Left cardiac atrium (tissue), 4 donors: ENCODE data around the gene EXD3. TPM values are rescaled to one million over a fixed set of nuclear protein-coding genes. Genes with fewer than 3 reads are reported as not detected.

Experiments used
- ATAC-seq, 2 donors: fragments of 200-7000 bp; cut with Tn5 transposase; one replicate each; pipeline ENCODE4 v1.9.1; 2020; ENCODE audit warnings: mild to moderate bottlenecking in 2 of 2, moderate library complexity in 2 of 2
- DNase-seq: peaks from one replicate; pipeline ENCODE4 v3.0.0-alpha.2; 2020
- intact Hi-C, 2 donors: fragments of 100-400 bp; cut with DNase I; formaldehyde crosslinking; loops; one replicate each; pipeline versions ENCODE4 v1.14.1 to v1.15.1; 2022 to 2023
- total RNA-seq, 2 donors: library from RNA; stranded (reverse); fragmentation: NEBNext Ultra II Directional; extraction: Animal tissue kit (Norgen Biotek cat#: 25700); gene quantifications; one replicate each; pipeline ENCODE4 v1.2.1, GENCODE V29; 2021
- donor health status: DM: no; HTN: yes; CAD: no.
- donor health status: DM: no; HTN: yes; CAD: no; lungs with severe emphysema.
- donor health status: DM: yes; HTN: yes; CAD: no.
- donor health status: Dilated cardiomyopathy.

The EXD3 gene
- total RNA-seq, 2 donors from 2014 or later = 8.0 to 11.7 TPM

DNA sequence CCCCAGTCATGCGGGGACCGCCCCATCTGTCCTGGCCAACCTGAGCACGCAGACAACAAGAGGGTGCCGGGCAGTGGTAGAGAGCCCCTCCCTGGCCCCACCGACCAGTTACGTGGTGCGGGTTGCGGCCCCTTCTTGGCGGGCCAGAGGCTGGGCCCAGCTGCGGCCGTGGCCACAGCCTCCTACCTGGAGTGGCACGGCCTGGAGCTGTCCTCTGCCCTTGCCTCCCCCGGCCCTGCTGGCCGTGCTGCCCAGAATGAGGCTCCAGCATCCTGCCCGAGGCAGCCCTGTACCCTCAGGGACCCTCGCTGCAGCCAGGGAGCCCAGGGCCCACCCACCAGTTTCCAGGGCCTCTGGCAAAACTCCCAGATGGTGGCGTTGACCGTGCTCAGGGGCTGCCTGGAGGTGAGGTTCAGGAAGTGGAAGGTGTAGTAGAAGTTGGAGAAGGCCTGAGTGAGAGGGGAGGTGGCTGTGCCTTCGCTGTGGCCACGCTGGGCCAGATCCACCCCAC is 12.5 kb upstream of the EXD3 start:
- ATAC-seq (no peak), DNase-seq (peak; percentile 20)
- intact Hi-C loops = no loop called here

DNA sequence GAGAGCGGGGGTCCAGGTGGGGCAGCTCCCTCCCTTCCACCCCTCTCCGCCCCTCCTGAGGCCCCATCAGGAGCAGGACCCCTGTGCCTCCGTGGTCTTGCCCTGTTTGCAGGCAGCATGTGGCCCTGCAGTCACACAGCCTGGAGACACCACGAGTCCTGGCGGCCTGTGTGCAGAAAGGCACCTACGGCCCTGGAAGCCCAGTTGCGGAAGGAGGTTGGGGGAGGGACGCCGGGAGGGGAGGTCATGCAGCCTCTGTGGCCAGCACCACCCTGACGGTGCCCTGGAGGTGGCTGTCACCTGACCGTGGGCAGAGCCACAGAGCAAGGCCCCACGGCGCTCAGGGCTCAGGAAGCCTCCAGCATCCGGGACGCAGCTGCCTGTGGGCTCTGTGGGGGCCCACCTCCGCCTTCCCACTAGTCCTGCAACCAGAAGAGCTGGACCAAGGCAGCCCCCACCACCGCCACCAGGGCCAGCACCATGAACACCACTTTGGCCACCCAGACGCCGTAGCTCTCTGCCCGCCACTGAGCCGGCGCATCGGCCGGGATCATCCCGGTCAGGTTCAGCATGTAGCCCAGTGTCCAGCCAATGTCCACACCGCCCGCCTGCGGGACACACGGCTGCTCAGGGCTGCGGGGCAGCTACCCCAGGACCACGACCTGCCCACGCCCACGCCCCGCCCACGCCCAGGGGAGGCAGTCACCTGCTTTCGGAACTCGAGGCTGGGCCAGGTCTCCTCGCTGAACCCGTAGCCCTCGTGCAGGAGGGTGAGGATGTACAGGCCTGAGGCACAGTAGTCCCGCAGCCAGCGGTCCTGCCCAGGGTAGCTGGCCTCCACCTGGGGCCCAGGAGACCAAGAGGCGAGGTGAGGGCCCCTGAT is 11.8 kb upstream of the EXD3 start:
- intact Hi-C loops = no loop called here
- DNase-seq = peak; percentile 21

DNA sequence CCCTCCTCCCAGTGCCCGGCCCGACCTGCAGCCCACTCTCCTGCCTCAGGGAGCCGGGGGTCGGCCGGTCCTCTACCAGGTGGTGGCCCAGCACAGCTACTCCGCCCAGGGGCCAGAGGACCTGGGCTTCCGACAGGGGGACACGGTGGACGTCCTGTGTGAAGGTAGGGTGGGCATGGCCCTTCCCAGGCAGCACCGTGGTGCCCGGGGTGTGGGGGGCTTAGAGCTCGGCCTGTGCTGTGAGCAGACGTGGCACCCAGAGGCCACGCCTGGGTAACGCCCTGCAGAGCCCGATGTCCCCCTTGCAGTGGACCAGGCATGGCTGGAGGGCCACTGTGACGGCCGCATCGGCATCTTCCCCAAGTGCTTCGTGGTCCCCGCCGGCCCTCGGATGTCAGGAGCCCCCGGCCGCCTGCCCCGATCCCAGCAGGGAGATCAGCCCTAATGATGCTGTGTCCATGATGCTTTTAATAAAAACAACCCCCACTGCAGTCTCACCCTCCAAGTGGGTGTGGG is 11.0 kb upstream of the EXD3 start:
- peak; percentile 21 for DNase-seq
- no peak for ATAC-seq
- intact Hi-C loops = no loop called here

More for the DNA sequence above, 11.8 kb upstream of the EXD3 start:
- no peak for ATAC-seq

GRCh38 chr9:137433349-137433915 is 10.5 kb upstream of the EXD3 start:
- no peak for ATAC-seq
- DNase-seq = peak; percentile 23
- intact Hi-C loops = no loop called here

- DNase-seq (peak; percentile 20), ATAC-seq (no peak)
- intact Hi-C loops = no loop called here
Measured at GRCh38 chr9:137432687-137433348, 9.9 kb upstream of the EXD3 start.

GRCh38 chr9:137431416-137431931 is 8.5 kb upstream of the EXD3 start:
- intact Hi-C loops = no loop called here
- peak; percentile 17 for DNase-seq
- no peak for ATAC-seq

DNA sequence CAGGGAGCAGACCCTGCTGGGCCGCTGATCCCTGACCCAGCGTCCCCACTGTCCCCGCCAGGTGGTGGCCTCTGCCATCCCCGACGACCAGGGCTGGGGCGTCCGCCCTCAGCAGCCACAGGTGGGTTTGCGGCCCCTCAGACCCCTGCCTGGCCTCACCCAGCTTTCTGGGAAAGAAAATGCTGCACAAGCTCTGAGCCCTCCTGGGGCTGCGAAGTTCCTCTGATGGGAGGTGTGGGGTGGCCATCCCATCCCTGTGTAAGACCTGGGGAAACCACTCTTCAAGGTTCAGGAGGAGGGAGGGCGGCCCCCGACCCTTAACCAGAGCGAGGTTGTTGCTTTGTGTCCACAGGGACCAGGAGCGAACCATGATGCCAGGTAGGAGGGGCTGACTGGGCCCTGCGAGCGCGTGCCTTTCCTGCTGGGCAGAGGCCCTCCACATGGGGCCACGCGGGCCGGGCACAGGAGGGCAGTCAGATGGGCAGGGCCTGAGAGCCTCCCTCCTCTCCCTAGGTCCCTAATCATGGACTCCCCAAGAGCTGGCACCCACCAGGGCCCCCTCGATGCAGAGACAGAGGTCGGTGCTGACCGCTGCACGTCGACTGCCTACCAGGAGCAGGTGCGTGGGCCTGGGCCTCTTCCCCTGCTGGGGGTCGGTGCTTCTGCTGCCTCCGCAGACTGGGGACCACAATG is 7.9 kb upstream of the EXD3 start:
- DNase-seq (peak; percentile 17), ATAC-seq (no peak)
- intact Hi-C loops = no loop called here

GRCh38 chr9:137429974-137430722 is 7.2 kb upstream of the EXD3 start:
- intact Hi-C loops = no loop called here
- DNase-seq (peak; percentile 19), ATAC-seq (no peak)

GRCh38 chr9:137429546-137429890 is 6.6 kb upstream of the EXD3 start:
- intact Hi-C loops = no loop called here
- ATAC-seq (no peak), DNase-seq (peak; percentile 20)

- peak; percentile 17 for DNase-seq
- intact Hi-C loops = no loop called here
- ATAC-seq = no peak
Measured at GRCh38 chr9:137428841-137429545, 6.0 kb upstream of the EXD3 start.

DNA sequence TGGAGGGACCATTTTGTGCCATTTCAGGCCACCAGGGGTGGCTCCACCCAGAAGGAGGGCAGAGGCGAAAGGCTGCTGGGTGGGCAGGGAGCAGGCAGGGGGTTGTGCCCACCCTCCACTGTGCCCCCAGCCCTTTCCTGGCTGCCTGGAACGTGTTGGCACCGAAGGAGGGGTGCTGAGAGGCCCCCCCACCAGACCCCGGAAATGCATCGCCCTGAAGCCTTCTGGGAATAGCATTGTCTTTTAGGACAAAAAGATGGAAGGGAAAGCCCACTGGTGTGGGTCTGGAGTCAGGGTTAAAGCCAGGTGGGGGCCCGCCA is 5.3 kb upstream of the EXD3 start:
- ATAC-seq = no peak
- intact Hi-C loops = no loop called here
- no peak for DNase-seq

GRCh38 chr9:137427454-137428310 is 4.7 kb upstream of the EXD3 start:
- DNase-seq = peak; percentile 3

GRCh38 chr9:137426018-137426681 is 3.2 kb upstream of the EXD3 start:
- intact Hi-C loops = no loop called here
- ATAC-seq (no peak), DNase-seq (peak; percentile 17)

More at GRCh38 chr9:137427454-137428310, 4.7 kb upstream of the EXD3 start:
- intact Hi-C loops = no loop called here
- no peak for ATAC-seq

DNA sequence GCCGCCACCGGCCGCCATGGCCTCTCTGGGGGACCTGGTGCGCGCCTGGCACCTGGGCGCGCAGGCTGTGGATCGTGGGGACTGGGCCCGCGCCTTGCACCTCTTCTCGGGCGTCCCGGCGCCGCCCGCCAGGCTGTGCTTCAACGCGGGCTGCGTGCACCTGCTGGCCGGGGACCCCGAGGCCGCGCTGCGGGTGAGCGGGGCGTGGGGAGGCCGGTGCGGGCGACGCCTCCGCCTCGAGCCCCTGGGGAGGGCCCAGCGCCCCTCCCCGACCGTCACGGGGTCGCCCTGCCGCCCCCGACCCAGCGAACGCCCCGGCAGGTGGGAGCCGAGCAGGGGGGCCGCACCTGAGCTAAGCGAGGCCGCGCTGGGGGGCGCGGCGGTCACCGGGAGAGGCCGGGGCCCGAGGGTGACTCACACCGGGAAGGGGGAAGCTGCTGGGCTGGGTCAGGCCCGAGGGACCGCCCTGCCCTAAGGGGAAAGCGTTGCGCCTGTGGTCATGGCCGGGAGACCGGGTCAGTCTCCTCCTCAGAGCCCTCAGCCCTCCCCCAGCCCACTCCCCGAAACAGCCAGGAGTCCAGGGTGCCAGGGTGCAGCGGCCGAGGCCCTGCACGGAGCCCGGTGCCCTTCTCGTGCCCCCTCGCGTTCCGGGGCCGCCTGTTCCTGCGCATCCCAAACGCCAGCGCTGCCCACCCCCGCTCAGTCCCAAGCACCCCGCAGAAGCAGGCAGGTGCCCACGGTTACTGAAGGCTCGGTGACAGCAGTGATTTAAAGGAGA is 741 bp upstream of the EXD3 start:
- DNase-seq (no peak), ATAC-seq (peak; percentile 24 to 52)
- intact Hi-C loops = no loop called here

- intact Hi-C loops = no loop called here
- DNase-seq (no peak), ATAC-seq (no peak)
Measured at GRCh38 chr9:137421838-137422603, 941 bp downstream of the EXD3 start.
